ENCODE data around the gene SND1. TPM values are rescaled to one million over a fixed set of nuclear protein-coding genes. Genes with fewer than 3 reads are reported as not detected.

Gene SND1
- total RNA-seq, 1 donor from 2014 or later = 165 TPM

GRCh38 chr7:128135515-128136214 is 483.7 kb downstream of the SND1 start:
- H3K27ac Mint-ChIP-seq (ENCODE audit: unreplicated experiment) = no peak overlapping the region
- peaks cover 5% of the 10 kb centered on the region for H3K9me3 Mint-ChIP-seq (ENCODE audit: unreplicated experiment)
- peak; percentile 97 for TF ChIP-seq CTCF (IDR thresholded peaks at IDR 0.05; ENCODE audit: partially characterized antibody, unreplicated experiment)
- peaks cover 4% of the 10 kb centered on the region for H3K36me3 Mint-ChIP-seq (ENCODE audit: unreplicated experiment)
- H3K27me3 Mint-ChIP-seq (ENCODE audit: unreplicated experiment) = peaks cover 9% of the 10 kb centered on the region
- H3K4me1 Mint-ChIP-seq (ENCODE audit: low read depth, unreplicated experiment) = peaks cover 8% of the 10 kb centered on the region
- H3K4me3 Mint-ChIP-seq (ENCODE audit: unreplicated experiment) = peak overlapping the region; percentile 87
- peak; percentile 65 for DNase-seq

- Mint-ChIP-seq H3K4me1 (ENCODE audit: low read depth, unreplicated experiment) (peaks cover 8% of the 10 kb centered on the region), H3K4me3 (ENCODE audit: unreplicated experiment) (peak overlapping the region; percentile 87), H3K36me3 (ENCODE audit: unreplicated experiment) (peaks cover 4% of the 10 kb centered on the region), H3K27me3 (ENCODE audit: unreplicated experiment) (peaks cover 9% of the 10 kb centered on the region), H3K9me3 (ENCODE audit: unreplicated experiment) (peaks cover 5% of the 10 kb centered on the region), H3K27ac (ENCODE audit: unreplicated experiment) (no peak overlapping the region)
- no peak for TF ChIP-seq CTCF (IDR thresholded peaks at IDR 0.05; ENCODE audit: partially characterized antibody, unreplicated experiment)
- DNase-seq = no peak
Observed at GRCh38 chr7:128136215-128136597, 484.2 kb downstream of the SND1 start.

GRCh38 chr7:128137181-128137580 is 485.2 kb downstream of the SND1 start:
- DNase-seq = no peak
- Mint-ChIP-seq H3K27ac (ENCODE audit: unreplicated experiment) (no peak overlapping the region), H3K27me3 (ENCODE audit: unreplicated experiment) (peaks cover 9% of the 10 kb centered on the region), H3K9me3 (ENCODE audit: unreplicated experiment) (peaks cover 5% of the 10 kb centered on the region), H3K4me1 (ENCODE audit: low read depth, unreplicated experiment) (peaks cover 8% of the 10 kb centered on the region), H3K4me3 (ENCODE audit: unreplicated experiment) (no peak overlapping the region), H3K36me3 (ENCODE audit: unreplicated experiment) (peaks cover 4% of the 10 kb centered on the region)
- TF ChIP-seq CTCF (IDR thresholded peaks at IDR 0.05; ENCODE audit: partially characterized antibody, unreplicated experiment) = no peak

GRCh38 chr7:128139406-128139805 is 487.4 kb downstream of the SND1 start:
- H3K4me3 Mint-ChIP-seq (ENCODE audit: unreplicated experiment) = no peak overlapping the region
- peaks cover 8% of the 10 kb centered on the region for H3K4me1 Mint-ChIP-seq (ENCODE audit: low read depth, unreplicated experiment)

More at GRCh38 chr7:128139406-128139805, 487.4 kb downstream of the SND1 start:
- no peak for TF ChIP-seq CTCF (IDR thresholded peaks at IDR 0.05; ENCODE audit: partially characterized antibody, unreplicated experiment)
- Mint-ChIP-seq H3K9me3 (ENCODE audit: unreplicated experiment) (peaks cover 5% of the 10 kb centered on the region), H3K27ac (ENCODE audit: unreplicated experiment) (no peak overlapping the region), H3K27me3 (ENCODE audit: unreplicated experiment) (peaks cover 6% of the 10 kb centered on the region), H3K36me3 (ENCODE audit: unreplicated experiment) (no peaks in the 10 kb centered on the region)
- no peak for DNase-seq
